HG02759 (cell line): Measurements from ENCODE around the gene DYNLRB1.

ENCODE experiments used
- ATAC-seq: cut with Tn5 transposase; IDR thresholded peaks from one replicate; pipeline ENCODE4 v1.9.1; 2021; ENCODE audit warnings: mild to moderate bottlenecking, moderate library complexity; ENCODE audit not compliant: unreplicated experiment

Gene DYNLRB1

GRCh38 chr20:34532756-34533155, 16.5 kb downstream of the DYNLRB1 start:
- no peak for ATAC-seq

GRCh38 chr20:34534391-34535165, 18.4 kb downstream of the DYNLRB1 start:
- ATAC-seq = no peak

GRCh38 chr20:34535301-34535840, 19.1 kb downstream of the DYNLRB1 start:
- ATAC-seq = no peak

- no peak for ATAC-seq
Observed at GRCh38 chr20:34535857-34536256, 19.6 kb downstream of the DYNLRB1 start.

GRCh38 chr20:34536798-34537394, 20.7 kb downstream of the DYNLRB1 start:
- ATAC-seq = no peak

- no peak for ATAC-seq
Observed at GRCh38 chr20:34537651-34538050, 21.4 kb downstream of the DYNLRB1 start.

GRCh38 chr20:34538671-34539123, 22.5 kb downstream of the DYNLRB1 start:
- ATAC-seq = no peak

- no peak for ATAC-seq
Observed at GRCh38 chr20:34539756-34540155, 23.5 kb downstream of the DYNLRB1 start.

GRCh38 chr20:34540596-34541263, 24.5 kb downstream of the DYNLRB1 start:
- no peak for ATAC-seq

GRCh38 chr20:34541264-34541901, 25.2 kb downstream of the DYNLRB1 start:
- no peak for ATAC-seq

GRCh38 chr20:34541917-34542316, 25.7 kb downstream of the DYNLRB1 start:
- no peak for ATAC-seq

- ATAC-seq = no peak
Observed at GRCh38 chr20:34542439-34542838, 26.2 kb downstream of the DYNLRB1 start.

GRCh38 chr20:34543463-34544056, 27.3 kb downstream of the DYNLRB1 start:
- ATAC-seq = no peak

GRCh38 chr20:34544109-34544796, 28.0 kb downstream of the DYNLRB1 start:
- no peak for ATAC-seq

- ATAC-seq = no peak
Observed at GRCh38 chr20:34546751-34547181, 30.5 kb downstream of the DYNLRB1 start.

- ATAC-seq = no peak
Observed at GRCh38 chr20:34547844-34548613, 31.8 kb downstream of the DYNLRB1 start.

- ATAC-seq = no peak
Observed at GRCh38 chr20:34549291-34549928, 33.2 kb downstream of the DYNLRB1 start.

- no peak for ATAC-seq
Observed at GRCh38 chr20:34549929-34550305, 33.7 kb downstream of the DYNLRB1 start.

- no peak for ATAC-seq
Observed at GRCh38 chr20:34552569-34552968, 36.3 kb downstream of the DYNLRB1 start.
